ENCODE data around the gene RRM2.

RRM2 gene

GRCh38 chr2:10122500-10123280 lies at the start of gene RRM2:
Gene RRM2 (plus strand): TSS chr2:10122739. CDS start chr2:10122799, 60 bp downstream.
- FAIRE-seq (peak; percentile 65), DNase-seq (ENCODE audit: extremely low spot score, insufficient read length, low read depth) (peak; percentile 88)

GRCh38 chr2:10073706-10074105 lies 48.8 kb upstream of the RRM2 start:
- FAIRE-seq = no peak
- no peak for DNase-seq (ENCODE audit: extremely low spot score, insufficient read length, low read depth)

- DNase-seq (ENCODE audit: extremely low spot score, insufficient read length, low read depth) (no peak), FAIRE-seq (no peak)
Measured at GRCh38 chr2:10075101-10075500, 47.4 kb upstream of the RRM2 start.

- FAIRE-seq = peak; percentile 69
Measured at GRCh38 chr2:10075571-10076209, 46.8 kb upstream of the RRM2 start.

GRCh38 chr2:10076511-10076910 lies 46.0 kb upstream of the RRM2 start:
- DNase-seq (ENCODE audit: extremely low spot score, insufficient read length, low read depth) (no peak), FAIRE-seq (no peak)

More at GRCh38 chr2:10075571-10076209, 46.8 kb upstream of the RRM2 start:
- DNase-seq (ENCODE audit: extremely low spot score, insufficient read length, low read depth) = no peak

- no peak for FAIRE-seq
- no peak for DNase-seq (ENCODE audit: extremely low spot score, insufficient read length, low read depth)
Measured at GRCh38 chr2:10076988-10077527, 45.5 kb upstream of the RRM2 start.

GRCh38 chr2:10078001-10078400 lies 44.5 kb upstream of the RRM2 start:
- FAIRE-seq (no peak), DNase-seq (ENCODE audit: extremely low spot score, insufficient read length, low read depth) (no peak)

GRCh38 chr2:10078704-10079265 lies 43.8 kb upstream of the RRM2 start:
- FAIRE-seq (peak; percentile 63), DNase-seq (ENCODE audit: extremely low spot score, insufficient read length, low read depth) (no peak)

GRCh38 chr2:10079266-10079869 lies 43.2 kb upstream of the RRM2 start:
- FAIRE-seq (peak; percentile 31), DNase-seq (ENCODE audit: extremely low spot score, insufficient read length, low read depth) (no peak)

GRCh38 chr2:10079870-10080535 lies 42.5 kb upstream of the RRM2 start, which contains the start of gene CYS1:
Gene CYS1 (minus strand): TSS chr2:10080411. CDS start chr2:10080223, 188 bp downstream.
- no peak for FAIRE-seq
- DNase-seq (ENCODE audit: extremely low spot score, insufficient read length, low read depth) = no peak

- FAIRE-seq = peak; percentile 79
- no peak for DNase-seq (ENCODE audit: extremely low spot score, insufficient read length, low read depth)
Measured at GRCh38 chr2:10080536-10081304, 41.8 kb upstream of the RRM2 start.

GRCh38 chr2:10083046-10083445 lies 39.5 kb upstream of the RRM2 start:
- no peak for FAIRE-seq
- DNase-seq (ENCODE audit: extremely low spot score, insufficient read length, low read depth) = no peak

GRCh38 chr2:10083692-10084211 lies 38.8 kb upstream of the RRM2 start:
- DNase-seq (ENCODE audit: extremely low spot score, insufficient read length, low read depth) (no peak), FAIRE-seq (peak; percentile 85)

GRCh38 chr2:10084223-10084865 lies 38.2 kb upstream of the RRM2 start:
- DNase-seq (ENCODE audit: extremely low spot score, insufficient read length, low read depth) (no peak), FAIRE-seq (no peak)

- FAIRE-seq (no peak), DNase-seq (ENCODE audit: extremely low spot score, insufficient read length, low read depth) (no peak)
Measured at GRCh38 chr2:10085043-10085667, 37.4 kb upstream of the RRM2 start.

- no peak for DNase-seq (ENCODE audit: extremely low spot score, insufficient read length, low read depth)
- peak; percentile 57 for FAIRE-seq
Measured at GRCh38 chr2:10085668-10086059, 36.9 kb upstream of the RRM2 start.

GRCh38 chr2:10086950-10087349 lies 35.6 kb upstream of the RRM2 start:
- DNase-seq (ENCODE audit: extremely low spot score, insufficient read length, low read depth) (no peak), FAIRE-seq (no peak)

- no peak for FAIRE-seq
- DNase-seq (ENCODE audit: extremely low spot score, insufficient read length, low read depth) = no peak
Measured at GRCh38 chr2:10087360-10087759, 35.2 kb upstream of the RRM2 start.
